ENCODE measurements around the gene ESRRB.

ESRRB gene

GRCh38 chr14:76352639-76353281 is 23.2 kb upstream of the ESRRB start:
- peak; percentile 60 for DNase-seq

DNA sequence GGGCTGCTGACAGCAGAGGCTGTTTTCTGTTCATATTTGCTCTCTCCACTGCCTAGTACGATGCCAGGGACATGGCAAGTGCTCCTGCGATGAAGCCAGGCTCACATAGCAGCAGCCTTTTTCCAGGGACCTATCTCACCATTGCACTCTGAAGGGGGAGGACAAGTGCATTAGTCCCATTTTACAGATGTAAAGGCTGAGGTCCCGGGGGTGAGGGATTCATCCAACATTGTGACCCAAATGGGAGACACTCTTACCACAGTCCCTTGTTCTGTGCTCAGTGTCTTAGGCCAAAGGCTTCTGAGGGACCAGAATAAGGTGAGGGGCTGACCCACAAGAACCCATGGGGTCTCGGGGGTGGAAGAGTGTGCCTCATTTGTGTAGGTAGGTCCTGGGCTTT is 21.6 kb upstream of the ESRRB start:
- no peak for DNase-seq

DNA sequence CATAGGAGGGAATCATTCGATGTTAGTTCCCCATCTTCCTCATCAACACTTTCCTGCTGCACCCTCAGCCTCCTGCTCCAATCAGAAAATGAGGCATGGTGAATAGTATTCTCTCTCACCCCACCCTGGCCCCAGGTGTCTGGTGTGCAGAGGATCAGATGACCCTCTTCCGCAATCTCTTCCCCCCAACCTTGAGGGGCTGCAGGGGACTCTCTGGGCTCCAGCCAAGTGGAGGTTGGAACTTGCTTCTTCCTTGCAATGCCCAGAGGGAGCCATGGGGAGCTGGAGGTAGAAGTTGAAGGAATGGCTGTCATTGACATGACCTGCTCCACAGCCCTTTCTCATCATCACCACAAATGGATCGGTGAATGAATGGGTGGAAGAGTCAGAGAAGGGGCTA is 20.2 kb upstream of the ESRRB start:
- DNase-seq = no peak

DNA sequence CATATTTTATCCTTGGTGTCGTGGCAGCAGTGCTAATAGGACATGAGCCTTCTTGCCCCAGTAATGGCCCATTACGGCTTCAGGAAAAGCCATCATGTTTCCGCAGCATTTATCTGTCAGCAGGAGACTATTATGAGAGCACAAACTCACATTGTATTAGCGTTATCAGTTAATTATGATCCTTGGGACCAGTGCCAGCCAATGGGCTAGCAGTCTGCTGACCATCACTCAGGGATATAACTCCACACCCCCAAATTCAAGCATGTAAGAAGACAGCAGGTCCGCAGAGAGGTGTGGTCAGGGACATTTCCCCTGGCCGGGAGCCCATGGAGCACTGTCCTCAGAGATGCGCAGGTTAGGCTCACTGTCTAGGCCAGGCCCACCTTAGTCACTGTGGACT is 4.9 kb upstream of the ESRRB start:
- DNase-seq = no peak

DNA sequence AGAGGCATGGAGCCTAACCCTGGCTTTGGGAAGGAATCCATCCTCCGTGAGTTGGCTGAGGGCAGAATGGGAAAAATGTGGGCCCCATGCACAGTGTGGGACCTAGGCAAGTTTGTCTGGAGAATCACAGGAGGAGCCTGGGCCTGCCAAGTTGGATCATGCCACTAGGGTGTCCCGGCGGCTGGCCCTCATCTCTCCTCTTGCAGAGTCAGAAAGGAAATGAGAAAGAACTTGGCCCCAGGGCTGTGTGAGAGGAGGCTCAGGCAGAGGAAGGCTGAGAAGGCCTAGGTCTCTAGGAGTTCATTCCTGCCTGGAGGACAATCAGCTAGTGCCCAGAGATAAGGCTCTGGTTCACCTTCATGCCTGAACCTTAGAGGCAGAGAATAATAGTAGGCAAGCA is 2.5 kb upstream of the ESRRB start:
- DNase-seq = no peak

- no peak for DNase-seq
Observed at GRCh38 chr14:76375484-76375883, 453 bp upstream of the ESRRB start.

DNA sequence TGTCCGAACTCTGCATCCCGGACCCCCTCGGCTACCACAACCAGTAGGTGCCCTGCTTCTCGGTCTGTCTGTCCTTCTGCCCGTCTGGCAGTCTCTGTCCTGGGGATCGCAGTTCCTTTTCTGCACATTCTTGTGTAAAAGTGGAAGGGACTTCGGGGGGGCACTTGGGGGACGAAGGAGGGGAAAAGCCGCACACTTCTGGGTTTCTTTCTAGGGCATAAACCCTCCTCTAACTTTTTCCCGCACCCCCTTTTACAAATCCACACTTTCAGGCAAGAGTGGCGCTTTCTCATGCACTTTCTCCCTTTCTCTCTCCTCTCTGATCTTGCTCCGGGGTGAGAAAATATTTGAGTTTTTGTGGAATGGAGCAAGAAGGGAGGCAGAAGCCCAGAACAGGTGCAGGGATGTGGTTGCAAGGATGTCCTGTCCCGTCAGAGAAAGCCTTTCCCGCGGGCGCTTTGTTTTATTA is 506 bp downstream of the ESRRB start:
- no peak for DNase-seq

DNA sequence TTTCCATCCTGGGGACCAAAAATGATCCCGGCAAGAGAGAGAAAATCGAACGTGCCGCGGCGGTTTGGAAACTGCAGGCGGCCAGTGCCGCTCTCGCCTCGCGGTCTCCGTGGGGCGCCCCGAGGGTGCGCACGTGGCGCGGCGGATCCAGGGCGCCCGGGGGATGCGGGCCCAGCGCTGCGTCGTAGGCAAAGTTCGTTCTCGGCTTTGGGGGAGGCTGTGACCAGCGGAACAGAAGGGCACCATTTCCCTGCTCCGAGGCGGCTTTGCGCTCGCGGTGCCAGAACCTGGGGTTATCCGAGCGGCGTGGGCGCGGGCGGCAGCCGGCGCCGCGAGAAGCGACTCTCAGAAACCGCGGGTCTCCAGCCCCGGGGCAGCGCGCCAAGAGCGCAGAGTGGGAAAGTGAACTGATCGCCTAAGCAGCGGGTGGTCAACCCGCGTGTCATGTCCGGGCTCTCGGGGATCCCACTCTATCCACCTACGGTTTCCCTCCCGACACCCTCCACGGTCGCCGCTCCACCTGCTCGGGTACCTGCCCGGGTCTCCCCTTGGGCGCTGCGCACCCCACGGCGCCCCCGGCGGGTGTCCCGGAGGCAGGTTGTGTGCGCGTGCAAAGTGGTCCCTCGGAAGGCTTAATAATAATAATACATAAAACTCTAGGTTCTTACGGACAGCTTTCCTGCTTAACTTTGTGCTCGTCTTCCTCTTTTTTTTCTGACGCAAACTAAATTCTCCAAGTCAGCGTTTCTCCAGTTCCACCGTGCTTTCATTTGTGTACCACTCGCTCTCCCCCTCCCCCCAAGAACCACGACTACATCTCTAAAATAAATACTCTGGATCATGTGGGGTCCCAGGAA is 1.2 kb downstream of the ESRRB start:
- DNase-seq = no peak

DNA sequence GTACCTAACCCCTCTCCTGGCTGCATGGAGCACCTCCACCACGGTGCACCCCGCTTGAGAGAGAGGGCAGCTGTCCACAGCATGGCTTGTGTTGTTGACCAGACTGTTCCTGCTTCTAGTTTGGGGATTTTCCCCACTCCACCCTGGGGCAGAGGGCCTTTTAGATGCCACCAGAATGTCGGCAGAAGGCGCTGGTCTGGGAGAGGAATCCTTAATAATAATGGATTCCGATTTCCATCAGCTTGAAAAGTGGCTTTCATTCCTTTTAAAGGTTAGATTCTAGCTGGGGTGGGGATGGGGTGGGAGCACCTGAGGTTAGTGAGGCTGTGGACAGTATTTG is 1.8 kb downstream of the ESRRB start:
- no peak for DNase-seq

GRCh38 chr14:76380991-76381390 is 5.1 kb downstream of the ESRRB start:
- no peak for DNase-seq

GRCh38 chr14:76381817-76382494 is 6.0 kb downstream of the ESRRB start:
- no peak for DNase-seq

GRCh38 chr14:76382495-76382832 is 6.5 kb downstream of the ESRRB start:
- DNase-seq = no peak

- no peak for DNase-seq
Observed at GRCh38 chr14:76385435-76385834, 9.5 kb downstream of the ESRRB start.

DNA sequence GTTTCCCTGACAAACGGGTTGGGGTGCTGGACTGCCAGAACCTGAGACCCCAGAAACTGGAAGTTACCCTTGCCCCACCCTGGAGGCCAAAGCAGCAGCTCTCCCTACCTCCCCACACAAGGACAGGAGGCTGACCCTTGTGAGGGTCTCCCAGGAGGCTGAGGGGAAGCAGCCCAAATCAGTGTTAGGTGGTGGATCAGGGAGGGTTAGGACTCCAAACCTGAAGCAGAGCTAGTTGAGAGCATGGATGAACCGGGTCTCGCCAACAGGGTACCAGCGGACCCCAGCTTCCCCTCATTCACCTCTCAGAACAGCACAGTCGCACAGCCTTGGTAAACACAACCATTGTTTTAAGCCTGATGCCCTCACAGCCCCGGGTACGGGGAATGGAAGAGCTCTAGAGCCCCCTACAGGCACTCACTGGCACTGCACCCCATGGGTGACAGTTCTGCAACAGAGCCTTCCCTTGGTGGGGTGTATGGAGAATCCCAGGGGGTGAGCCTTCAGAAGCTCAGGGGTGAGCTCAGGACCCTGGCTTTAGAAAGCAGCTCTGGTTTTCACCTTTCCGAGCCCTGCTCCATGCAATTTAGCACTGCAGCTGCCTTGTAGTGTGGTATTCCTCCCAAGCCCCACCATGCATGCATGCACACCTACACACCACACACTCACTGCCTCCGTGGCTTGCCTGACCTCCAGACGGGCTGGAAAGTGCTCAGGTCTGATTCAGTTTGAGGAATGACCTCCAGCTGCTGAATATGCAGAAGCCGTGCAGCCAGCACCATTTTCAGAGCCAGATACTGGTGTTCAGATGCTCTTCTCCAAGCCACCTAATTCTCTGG is 11.2 kb downstream of the ESRRB start:
- DNase-seq = peak; percentile 80

- no peak for DNase-seq
Observed at GRCh38 chr14:76389841-76390240, 13.9 kb downstream of the ESRRB start.

DNA sequence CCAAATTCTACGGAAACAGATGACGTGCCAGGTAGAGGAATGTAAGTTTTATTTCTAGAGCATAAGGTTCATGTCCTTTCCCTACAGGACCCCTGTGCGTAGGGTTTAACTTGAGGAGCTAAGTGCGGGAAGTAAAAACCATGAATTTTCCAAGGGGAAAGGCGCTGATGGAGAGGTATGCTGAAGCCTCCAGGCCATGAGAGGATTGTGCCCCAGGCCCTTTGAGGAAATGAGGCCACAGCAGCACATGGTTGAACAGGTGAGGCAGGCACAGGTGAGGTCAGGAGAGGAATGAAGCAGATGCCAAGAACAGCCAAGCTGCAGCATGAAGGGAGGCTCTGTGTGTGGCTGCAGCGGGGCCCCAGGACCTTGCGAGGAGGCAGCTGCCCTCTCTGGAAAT is 14.7 kb downstream of the ESRRB start:
- DNase-seq = no peak

GRCh38 chr14:76391981-76392690 is 16.2 kb downstream of the ESRRB start:
- DNase-seq = no peak

GRCh38 chr14:76394569-76394968 is 18.6 kb downstream of the ESRRB start:
- no peak for DNase-seq

DNA sequence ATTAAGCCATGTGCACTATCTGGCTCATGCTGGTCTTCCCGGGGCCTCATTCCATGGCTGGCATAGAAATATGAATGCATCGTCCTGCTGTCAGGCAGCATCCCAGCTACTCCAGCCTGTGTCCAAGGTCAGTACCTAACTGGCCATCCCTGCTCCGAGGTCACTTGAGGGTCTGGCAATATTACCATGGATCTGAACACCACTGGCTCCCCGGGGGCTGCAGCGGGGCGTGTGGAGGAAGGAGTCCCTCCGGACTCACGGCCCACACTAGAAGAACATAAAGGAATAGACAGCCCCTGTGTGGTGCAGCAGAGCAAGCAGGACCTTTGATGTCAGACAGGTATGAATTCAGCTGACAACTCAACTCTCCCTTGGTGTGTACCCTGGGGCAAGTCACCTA is 19.2 kb downstream of the ESRRB start:
- no peak for DNase-seq

- no peak for DNase-seq
Observed at GRCh38 chr14:76396714-76397187, 20.8 kb downstream of the ESRRB start.

GRCh38 chr14:76405627-76406026 is 29.7 kb downstream of the ESRRB start:
- no peak for DNase-seq

- no peak for DNase-seq
Observed at GRCh38 chr14:76407449-76408150, 31.7 kb downstream of the ESRRB start.
